ENCODE data around the gene CMPK2.
"Not testable (repeated sequence)": the region's sequence is repeated elsewhere in the genome, so short reads cannot be mapped to it uniquely, and the experiment has no call there.

The CMPK2 gene

GRCh38 chr2:6865346-6866274, at the start of gene CMPK2:
Gene CMPK2, minus strand, starts transcription at chr2:6865907. Its CDS starts 211 bp downstream, at chr2:6865696.
- DNase-seq (ENCODE audit: low read depth in 1 of 2, low spot score in 1 of 2): peak; percentile 49 to 62

- no peak for DNase-seq (ENCODE audit: low read depth in 1 of 2, low spot score in 1 of 2)
These were observed 49.7 kb upstream of the CMPK2 start for GRCh38 chr2:6915399-6915798.

GRCh38 chr2:6914828-6915227, 49.1 kb upstream of the CMPK2 start:
- no peak for DNase-seq (ENCODE audit: low read depth in 1 of 2, low spot score in 1 of 2)

GRCh38 chr2:6913415-6914157, 47.9 kb upstream of the CMPK2 start:
- DNase-seq (ENCODE audit: low read depth in 1 of 2, low spot score in 1 of 2): peak in 1 of 2 donors; percentile 31

GRCh38 chr2:6911721-6912120, 46.0 kb upstream of the CMPK2 start:
- no peak for DNase-seq (ENCODE audit: low read depth in 1 of 2, low spot score in 1 of 2)

GRCh38 chr2:6909431-6910385, 44.0 kb upstream of the CMPK2 start:
- DNase-seq (ENCODE audit: low read depth in 1 of 2, low spot score in 1 of 2): no peak

- DNase-seq (ENCODE audit: low read depth in 1 of 2, low spot score in 1 of 2): no peak
These were observed 42.6 kb upstream of the CMPK2 start for GRCh38 chr2:6908291-6908690.

GRCh38 chr2:6906165-6906741, 40.5 kb upstream of the CMPK2 start:
- DNase-seq (ENCODE audit: low read depth in 1 of 2, low spot score in 1 of 2): no peak

GRCh38 chr2:6905668-6906067, 40.0 kb upstream of the CMPK2 start:
- DNase-seq (ENCODE audit: low read depth in 1 of 2, low spot score in 1 of 2): no peak

GRCh38 chr2:6902581-6902980, 36.9 kb upstream of the CMPK2 start:
- DNase-seq (ENCODE audit: low read depth in 1 of 2, low spot score in 1 of 2): not testable (repeated sequence)

GRCh38 chr2:6896930-6897759, 31.4 kb upstream of the CMPK2 start:
- no peak for DNase-seq (ENCODE audit: low read depth in 1 of 2, low spot score in 1 of 2)

- DNase-seq (ENCODE audit: low read depth in 1 of 2, low spot score in 1 of 2): no peak
These were observed 28.3 kb upstream of the CMPK2 start for GRCh38 chr2:6893876-6894482.

- DNase-seq (ENCODE audit: low read depth in 1 of 2, low spot score in 1 of 2): no peak
These were observed 23.0 kb upstream of the CMPK2 start for GRCh38 chr2:6888724-6889123.

- DNase-seq (ENCODE audit: low read depth in 1 of 2, low spot score in 1 of 2): no peak
These were observed 22.1 kb upstream of the CMPK2 start for GRCh38 chr2:6887751-6888192.

- no peak for DNase-seq (ENCODE audit: low read depth in 1 of 2, low spot score in 1 of 2)
These were observed 20.3 kb upstream of the CMPK2 start for GRCh38 chr2:6885968-6886367.

- no peak for DNase-seq (ENCODE audit: low read depth in 1 of 2, low spot score in 1 of 2)
These were observed 19.8 kb upstream of the CMPK2 start for GRCh38 chr2:6885551-6885950.

- no peak for DNase-seq (ENCODE audit: low read depth in 1 of 2, low spot score in 1 of 2)
These were observed 17.9 kb upstream of the CMPK2 start for GRCh38 chr2:6883448-6884122.

- no peak for DNase-seq (ENCODE audit: low read depth in 1 of 2, low spot score in 1 of 2)
These were observed 15.8 kb upstream of the CMPK2 start for GRCh38 chr2:6881516-6881915.

- no peak for DNase-seq (ENCODE audit: low read depth in 1 of 2, low spot score in 1 of 2)
These were observed 15.3 kb upstream of the CMPK2 start for GRCh38 chr2:6881046-6881445.

Measured in stimulated activated CD4-positive, alpha-beta T cell treated with anti-CD3 and anti-CD28 coated beads, Interleukin-15, amount 100 ng/mL, for 1 hour (primary cell).